CD14-positive monocyte (primary cell): ENCODE measurements around the gene ZDHHC9. TPM values are rescaled to one million over a fixed set of nuclear protein-coding genes. Genes with fewer than 3 reads are reported as not detected.
A peak's percentile ranks its signal among the peaks of the same experiment; 100 is the strongest.

Experiments
- DNase-seq, 3 donors: peaks; one replicate each; pipeline ENCODE4 v3.0.0-alpha.2; 2011 to 2022
- H2AFZ ChIP-seq: 2 replicates; pipeline ENCODE4 v1.6.0; 2012; ENCODE audit warnings: mild to moderate bottlenecking, low read depth, low read length, inconsistent platforms; ENCODE audit not compliant: insufficient read depth, poor library complexity, severe bottlenecking
- H3K27ac ChIP-seq, 2 donors: 1 replicate in 1 of 2; 2 replicates in 1 of 2; pipeline ENCODE4 v1.5.1; 2012 to 2013; ENCODE audit warnings: low read length in 2 of 2, control low read depth in 1 of 2, inconsistent platforms in 1 of 2, low read depth in 1 of 2, mild to moderate bottlenecking in 1 of 2
- H3K27me3 ChIP-seq, 2 donors: one replicate each; pipeline versions ENCODE4 v1.6.0 to v1.6.1; 2011 to 2013; ENCODE audit warnings: low read length in 2 of 2; ENCODE audit not compliant: control insufficient read depth in 2 of 2, insufficient read depth in 2 of 2
- H3K36me3 ChIP-seq, 2 donors: replicated peaks in 1 of 2; 1 replicate in 1 of 2; 2 replicates in 1 of 2; pipeline versions ENCODE4 v1.5.1 to v1.6.1; 2012 to 2013; ENCODE audit warnings: low read length in 2 of 2, control low read depth in 1 of 2, inconsistent platforms in 1 of 2, mild to moderate bottlenecking in 1 of 2; ENCODE audit not compliant: insufficient read depth in 2 of 2, control insufficient read depth in 1 of 2
- H3K4me1 ChIP-seq, 2 donors: 1 replicate in 1 of 2; 2 replicates in 1 of 2; pipeline versions ENCODE4 v1.5.1 to v1.6.1; 2012 to 2013; ENCODE audit warnings: low read length in 2 of 2, control low read depth in 1 of 2, inconsistent platforms in 1 of 2, mild to moderate bottlenecking in 1 of 2, moderate library complexity in 1 of 2; ENCODE audit not compliant: insufficient read depth in 2 of 2, control insufficient read depth in 1 of 2
- H3K4me2 ChIP-seq: replicated peaks from 2 replicates; pipeline ENCODE3; 2012; ENCODE audit warnings: low read length, moderate library complexity, mild to moderate bottlenecking; ENCODE audit not compliant: poor library complexity, severe bottlenecking; ENCODE audit errors: extremely low read depth
- H3K4me3 ChIP-seq, 3 experiments: fragments of 200-600 bp in 1 of 3; sonication (generic) in 1 of 3; replicated peaks in 1 of 3; 1 replicate in 2 of 3; 2 replicates in 1 of 3; pipeline ENCODE4 v1.5.1; 2011 to 2013; ENCODE audit warnings: low read length in 3 of 3, mild to moderate bottlenecking in 3 of 3, control low read depth in 2 of 3, low read depth in 2 of 3, inconsistent platforms in 1 of 3, moderate library complexity in 1 of 3
- H3K79me2 ChIP-seq: 2 replicates; pipeline ENCODE4 v1.6.0; 2012; ENCODE audit warnings: mild to moderate bottlenecking, control low read depth, inconsistent platforms, low read length, moderate library complexity; ENCODE audit not compliant: insufficient read depth
- H3K9ac ChIP-seq: 2 replicates; pipeline ENCODE4 v1.6.0; 2017; ENCODE audit warnings: low read length, mild to moderate bottlenecking; ENCODE audit not compliant: insufficient read depth, poor library complexity, severe bottlenecking
- H3K9me3 ChIP-seq, 2 donors: replicated peaks in 1 of 2; 1 replicate in 1 of 2; 2 replicates in 1 of 2; pipeline versions ENCODE4 v1.5.1 to v1.6.1; 2012 to 2013; ENCODE audit warnings: low read length in 2 of 2, control low read depth in 1 of 2; ENCODE audit not compliant: control insufficient read depth in 1 of 2, insufficient read depth in 1 of 2
- H4K20me1 ChIP-seq: 2 replicates; pipeline ENCODE4 v1.6.0; 2012; ENCODE audit warnings: mild to moderate bottlenecking, low read length, control low read depth, moderate library complexity; ENCODE audit not compliant: insufficient read depth
- H3K27ac Mint-ChIP-seq, 7 donors: one replicate each; pipeline ENCODE4 v1.8.0; 2020; ENCODE audit warnings: mild to moderate bottlenecking in 7 of 7, mixed read lengths in 7 of 7, moderate library complexity in 6 of 7, inconsistent platforms in 2 of 7
- H3K27me3 Mint-ChIP-seq, 3 donors: one replicate each; pipeline ENCODE4 v1.8.0; 2021 to 2022; ENCODE audit warnings: low read depth in 3 of 3, mild to moderate bottlenecking in 3 of 3, mixed read lengths in 3 of 3, moderate library complexity in 3 of 3, inconsistent platforms in 1 of 3
- H3K36me3 Mint-ChIP-seq, 2 donors: one replicate each; pipeline ENCODE4 v1.8.0; 2020; ENCODE audit warnings: mixed read lengths in 2 of 2, inconsistent platforms in 1 of 2, mild to moderate bottlenecking in 1 of 2
- H3K4me1 Mint-ChIP-seq: one replicate; pipeline ENCODE4 v1.8.0; 2020; ENCODE audit warnings: mild to moderate bottlenecking, mixed read lengths
- H3K4me3 Mint-ChIP-seq, 2 donors: one replicate each; pipeline ENCODE4 v1.8.0; 2020; ENCODE audit warnings: mild to moderate bottlenecking in 2 of 2, mixed read lengths in 2 of 2, moderate library complexity in 1 of 2
- H3K9me3 Mint-ChIP-seq, 7 donors: one replicate each; pipeline ENCODE4 v1.8.0; 2020 to 2022; ENCODE audit warnings: mixed read lengths in 7 of 7, mild to moderate bottlenecking in 6 of 7, moderate library complexity in 6 of 7, inconsistent platforms in 2 of 7
- CTCF ChIP-seq: fragments of 200-600 bp; IDR thresholded peaks from one replicate; pipeline ENCODE4 v1.8.0; 2022; ENCODE audit warnings: antibody characterized with exemption, mild to moderate bottlenecking
- WGBS: methylation state at CpG from one replicate; pipeline ENCODE4 v1.1.5; 2013; ENCODE audit warnings: missing lambda C conversion rate; ENCODE audit not compliant: insufficient coverage; 5-methylcytosine and 5-hydroxymethylcytosine counted together
- intact Hi-C, 2 donors: fragments of 100-400 bp; cut with micrococcal nuclease; formaldehyde crosslinking; loops; one replicate each; pipeline versions ENCODE4 v1.15.0 to v1.15.1; 2023
- polyA plus RNA-seq, 3 donors: library from polyadenylated mRNA; depleted of rRNA in 1 of 3; unstranded in 2 of 3; stranded (reverse) in 1 of 3; fragments of 300-500 nt in 2 of 3; fragments of >200 nt in 1 of 3; fragmentation: Illumina TruSeq in 2 of 3; gene quantifications; 1 replicate in 2 of 3; 2 replicates in 1 of 3; pipeline ENCODE4 v1.2.3, GENCODE V29; 2012 to 2021

The ZDHHC9 gene
- polyA plus RNA-seq, 3 donors = 1.5 to 2.8 (median 2.7) TPM

- intact Hi-C loops = no loop called here
- Histone ChIP-seq H2AFZ (no peak overlapping the region), H3K36me3 (peaks cover 54 to 67% of the 10 kb centered on the region in 2 donors)
Measured at GRCh38 chrX:129797251-129797906, 46.3 kb downstream of the ZDHHC9 start.

GRCh38 chrX:129795584-129795983 is 48.1 kb downstream of the ZDHHC9 start:
- Mint-ChIP-seq H3K27me3 (peaks cover 0 to 10% (median 0%) of the 10 kb centered on the region in 3 donors), H3K9me3 (no peaks in the 10 kb centered on the region), H3K36me3 (peaks cover 59 to 80% of the 10 kb centered on the region in 2 donors), H3K4me3 (no peak overlapping the region), H3K4me1 (peaks cover 37% of the 10 kb centered on the region), H3K27ac (peak overlapping the region in 4 of 7 donors; percentile 15 to 84 (median 56))
- TF ChIP-seq CTCF = no peak
- no peak for DNase-seq
- Histone ChIP-seq H2AFZ (no peak overlapping the region), H3K4me3 (no peak overlapping the region), H3K9ac (no peak overlapping the region), H3K9me3 (no peaks in the 10 kb centered on the region), H3K4me2 (no peak overlapping the region), H4K20me1 (peaks cover 69% of the 10 kb centered on the region), H3K79me2 (peaks cover 7% of the 10 kb centered on the region), H3K27ac (no peak overlapping the region), H3K4me1 (peaks cover 11 to 21% of the 10 kb centered on the region in 2 donors), H3K36me3 (peaks cover 72 to 85% of the 10 kb centered on the region in 2 donors), H3K27me3 (no peaks in the 10 kb centered on the region)
- intact Hi-C loops = no loop called here
- WGBS = no CpG with 5 or more reads among the region's 1 CpG

More at GRCh38 chrX:129797251-129797906, 46.3 kb downstream of the ZDHHC9 start:
- Histone ChIP-seq H3K4me2 (no peak overlapping the region), H3K9ac (no peak overlapping the region), H3K4me1 (peaks cover 11 to 21% of the 10 kb centered on the region in 2 donors), H3K27me3 (no peaks in the 10 kb centered on the region), H3K9me3 (no peaks in the 10 kb centered on the region), H3K4me3 (no peak overlapping the region), H4K20me1 (peaks cover 51% of the 10 kb centered on the region), H3K27ac (peak overlapping the region; percentile 12 to 26), H3K79me2 (peaks cover under 1% of the 10 kb centered on the region)
- Mint-ChIP-seq H3K9me3 (no peaks in the 10 kb centered on the region), H3K36me3 (peaks cover 46 to 62% of the 10 kb centered on the region in 2 donors), H3K4me3 (no peak overlapping the region), H3K4me1 (peaks cover 31% of the 10 kb centered on the region), H3K27ac (peak overlapping the region in 6 of 7 donors; percentile 26 to 73 (median 58)), H3K27me3 (peaks cover 0 to 11% (median 0%) of the 10 kb centered on the region in 3 donors)
- no peak for DNase-seq
- TF ChIP-seq CTCF = no peak
- no CpG with 5 or more reads among the region's 4 CpGs for WGBS
